ENCODE results near the gene MCF2L2.
A peak's percentile ranks its signal among the peaks of the same experiment; 100 is the strongest.

The MCF2L2 gene

GRCh38 chr3:183161552-183162336, 266.7 kb downstream of the MCF2L2 start:
- no peak for DNase-seq (ENCODE audit: low read depth)
- peak overlapping the region; percentile 60 for H3K4me3 ChIP-seq (replicated peaks; ENCODE audit: low read depth, low read length)
- no peak for TF ChIP-seq CTCF (IDR thresholded peaks at IDR 0.05; ENCODE audit: low read length, missing control alignments)

GRCh38 chr3:183160616-183161015, 267.8 kb downstream of the MCF2L2 start:
- no peak for DNase-seq (ENCODE audit: low read depth)
- no peak overlapping the region for H3K4me3 ChIP-seq (replicated peaks; ENCODE audit: low read depth, low read length)
- no peak for TF ChIP-seq CTCF (IDR thresholded peaks at IDR 0.05; ENCODE audit: low read length, missing control alignments)

- peak; percentile 34 for TF ChIP-seq CTCF (IDR thresholded peaks at IDR 0.05; ENCODE audit: low read length, missing control alignments)
- H3K4me3 ChIP-seq (replicated peaks; ENCODE audit: low read depth, low read length) = no peak overlapping the region
- no peak for DNase-seq (ENCODE audit: low read depth)
Observed at GRCh38 chr3:183159333-183159732, 269.1 kb downstream of the MCF2L2 start.

GRCh38 chr3:183158551-183159006, 269.8 kb downstream of the MCF2L2 start:
- no peak overlapping the region for H3K4me3 ChIP-seq (replicated peaks; ENCODE audit: low read depth, low read length)
- peak; percentile 73 for DNase-seq (ENCODE audit: low read depth)
- no peak for TF ChIP-seq CTCF (IDR thresholded peaks at IDR 0.05; ENCODE audit: low read length, missing control alignments)

GRCh38 chr3:183158113-183158512, 270.3 kb downstream of the MCF2L2 start:
- DNase-seq (ENCODE audit: low read depth) = no peak
- TF ChIP-seq CTCF (IDR thresholded peaks at IDR 0.05; ENCODE audit: low read length, missing control alignments) = no peak
- H3K4me3 ChIP-seq (replicated peaks; ENCODE audit: low read depth, low read length) = no peak overlapping the region

GRCh38 chr3:183156266-183156665, 272.2 kb downstream of the MCF2L2 start:
- no peak overlapping the region for H3K4me3 ChIP-seq (replicated peaks; ENCODE audit: low read depth, low read length)
- DNase-seq (ENCODE audit: low read depth) = no peak
- TF ChIP-seq CTCF (IDR thresholded peaks at IDR 0.05; ENCODE audit: low read length, missing control alignments) = no peak

GRCh38 chr3:183155499-183155898, 272.9 kb downstream of the MCF2L2 start:
- H3K4me3 ChIP-seq (replicated peaks; ENCODE audit: low read depth, low read length) = no peak overlapping the region
- TF ChIP-seq CTCF (IDR thresholded peaks at IDR 0.05; ENCODE audit: low read length, missing control alignments) = no peak
- DNase-seq (ENCODE audit: low read depth) = no peak
